ENCODE results near the gene LONP2. TPM values are rescaled to one million over a fixed set of nuclear protein-coding genes. Genes with fewer than 3 reads are reported as not detected.

LONP2 gene
- total and polyA plus RNA-seq, 2 of the 13 experiments (the other 11 are each of a cell fraction or from before 2014, with no cell fraction given) = 39.2 to 63.3 TPM

DNA sequence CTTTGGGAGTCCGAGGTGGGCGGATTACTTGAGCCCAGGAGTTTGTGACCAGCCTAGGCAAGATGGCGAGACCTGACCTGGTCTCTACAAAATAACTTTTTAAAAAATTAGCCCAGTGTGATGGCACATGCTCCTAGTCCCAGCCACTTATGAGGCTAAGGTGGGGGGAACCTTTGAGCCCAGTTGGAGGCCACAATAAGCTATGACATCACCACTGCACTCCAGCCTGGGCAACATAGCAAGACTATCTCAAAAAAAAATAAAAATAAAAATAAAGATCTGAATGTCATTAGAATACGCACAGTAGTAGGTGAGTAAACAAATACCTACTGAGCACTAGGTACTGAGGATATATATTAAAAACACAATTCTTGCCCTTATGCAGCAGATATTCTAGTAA, 138.0 kb downstream of the LONP2 start:
- BruUV-seq (replicated peaks) = no TSS peak
- Histone ChIP-seq H3K9ac (ENCODE audit: insufficient read depth, low read depth, low read length) (no peak overlapping the region), H3K27me3 (ENCODE audit: control insufficient read depth in 1 of 2, insufficient read depth in 2 of 2, low read length in 2 of 2) (no peaks in the 10 kb centered on the region; a peak in 2 of 5 replicates), H3K9me3 (ENCODE audit: low read length) (no peaks in the 10 kb centered on the region), H3K4me1 (ENCODE audit: insufficient read depth, low read length) (peaks cover 73% of the 10 kb centered on the region), H3K79me2 (ENCODE audit: insufficient read depth, low read length) (peaks cover 72% of the 10 kb centered on the region), H3K4me3 (replicated peaks in 1 of 3; ENCODE audit: insufficient read depth in 1 of 3, low read depth in 2 of 3, low read length in 3 of 3) (no peak overlapping the region), H3K4me2 (ENCODE audit: low read depth, low read length) (0 out of 2 replicates have a peak overlapping the region, but pooled peaks have one; percentile 80), H3K27ac (ENCODE audit: extremely low read length, insufficient read depth, low read length) (no peak overlapping the region), H2AFZ (ENCODE audit: low read length) (no peak overlapping the region), H3K36me3 (replicated peaks in 1 of 2; ENCODE audit: control insufficient read depth in 1 of 2, insufficient read depth in 2 of 2, low read length in 2 of 2) (no peaks in the 10 kb centered on the region), H4K20me1 (ENCODE audit: insufficient read depth, low read length) (peaks cover 66% of the 10 kb centered on the region)
- ChIA-PET POLR2A (interaction anchor here (4.6 kb wide), 1 partner anchor 17 kb away, joined by 80 read pairs; no protein-coding TSS in a partner anchor), CTCF (ENCODE audit: low intra/inter-chr PET ratio, low total read pairs) (no interaction called here)
- in situ Hi-C loops (cut with HindIII; ENCODE audit: extremely low pct_ligation_motif_present, low pct_unique_long_range_greater_than_20kb) (no loop called here), intact Hi-C loops (cut with micrococcal nuclease; ENCODE audit: unreplicated experiment) (no loop called here)
- 95% methylated on average over 4 of the region's 4 CpGs for WGBS (ENCODE audit: low lambda C conversion rate)
- TF ChIP-seq CREB1 (IDR thresholded peaks at IDR 0.05) = peak; percentile 50; the same call in 1 of the 2 replicates
- no peak for TF ChIP-seq CREB1 (CRISPR knock-in tag; IDR thresholded peaks at IDR 0.05)
- TF ChIP-seq ZNF121 (CRISPR knock-in tag; IDR thresholded peaks at IDR 0.05) = peak; percentile 91
- peak; percentile 75 for TF ChIP-seq ATF7 (IDR thresholded peaks at IDR 0.05)
- no peak for TF ChIP-seq ATF7 (CRISPR knock-in tag; IDR thresholded peaks at IDR 0.05)
- no peak for TF ChIP-seq NFE2 (CRISPR knock-in tag; IDR thresholded peaks at IDR 0.05)
- peak; percentile 48 for TF ChIP-seq RBFOX2 (IDR thresholded peaks at IDR 0.05; ENCODE audit: low read depth, low read length)
- no peak for FAIRE-seq
- no peak for DNase-seq (ENCODE audit: low spot score)
- no peak for ATAC-seq

- peaks cover 62% of the 10 kb centered on the region for H3K79me2 ChIP-seq (ENCODE audit: insufficient read depth, low read length)
- H3K4me1 ChIP-seq (ENCODE audit: insufficient read depth, low read length) = peaks cover 71% of the 10 kb centered on the region
- no peak overlapping the region for H2AFZ ChIP-seq (ENCODE audit: low read length)
- 30% methylated on average over 6 of the region's 6 CpGs for WGBS (ENCODE audit: low lambda C conversion rate)
- H3K36me3 ChIP-seq (replicated peaks in 1 of 2; ENCODE audit: control insufficient read depth in 1 of 2, insufficient read depth in 2 of 2, low read length in 2 of 2) = no peaks in the 10 kb centered on the region
- in situ Hi-C loops (cut with HindIII; ENCODE audit: extremely low pct_ligation_motif_present, low pct_unique_long_range_greater_than_20kb) = no loop called here
- H3K4me2 ChIP-seq (ENCODE audit: low read depth, low read length) = peak overlapping the region; percentile 80
- ATAC-seq (no peak), DNase-seq (ENCODE audit: low spot score) (no peak), FAIRE-seq (no peak)
- H4K20me1 ChIP-seq (ENCODE audit: insufficient read depth, low read length) = peaks cover 56% of the 10 kb centered on the region
- H3K9me3 ChIP-seq (ENCODE audit: low read length) = no peaks in the 10 kb centered on the region
- peak overlapping the region; percentile 57 to 85 (median 77) for H3K4me3 ChIP-seq (replicated peaks in 1 of 3; ENCODE audit: insufficient read depth in 1 of 3, low read depth in 2 of 3, low read length in 3 of 3)
- BruUV-seq (replicated peaks) = no TSS peak
- H3K9ac ChIP-seq (ENCODE audit: insufficient read depth, low read depth, low read length) = peak overlapping the region; percentile 89
- POLR2A ChIA-PET = interaction anchor here (1.7 to 4.6 kb wide), 3 partner anchors 13 to 27 kb away, joined by 4 to 80 read pairs (median 20); no protein-coding TSS in a partner anchor
- H3K27ac ChIP-seq (ENCODE audit: extremely low read length, insufficient read depth, low read length) = peak overlapping the region; percentile 88
- no peaks in the 10 kb centered on the region; a peak in 2 of 5 replicates for H3K27me3 ChIP-seq (ENCODE audit: control insufficient read depth in 1 of 2, insufficient read depth in 2 of 2, low read length in 2 of 2)
- intact Hi-C loops (cut with micrococcal nuclease; ENCODE audit: unreplicated experiment) = no loop called here
- CTCF ChIA-PET (ENCODE audit: low intra/inter-chr PET ratio, low total read pairs) = no interaction called here
- TF ChIP-seq, protein P1, sequence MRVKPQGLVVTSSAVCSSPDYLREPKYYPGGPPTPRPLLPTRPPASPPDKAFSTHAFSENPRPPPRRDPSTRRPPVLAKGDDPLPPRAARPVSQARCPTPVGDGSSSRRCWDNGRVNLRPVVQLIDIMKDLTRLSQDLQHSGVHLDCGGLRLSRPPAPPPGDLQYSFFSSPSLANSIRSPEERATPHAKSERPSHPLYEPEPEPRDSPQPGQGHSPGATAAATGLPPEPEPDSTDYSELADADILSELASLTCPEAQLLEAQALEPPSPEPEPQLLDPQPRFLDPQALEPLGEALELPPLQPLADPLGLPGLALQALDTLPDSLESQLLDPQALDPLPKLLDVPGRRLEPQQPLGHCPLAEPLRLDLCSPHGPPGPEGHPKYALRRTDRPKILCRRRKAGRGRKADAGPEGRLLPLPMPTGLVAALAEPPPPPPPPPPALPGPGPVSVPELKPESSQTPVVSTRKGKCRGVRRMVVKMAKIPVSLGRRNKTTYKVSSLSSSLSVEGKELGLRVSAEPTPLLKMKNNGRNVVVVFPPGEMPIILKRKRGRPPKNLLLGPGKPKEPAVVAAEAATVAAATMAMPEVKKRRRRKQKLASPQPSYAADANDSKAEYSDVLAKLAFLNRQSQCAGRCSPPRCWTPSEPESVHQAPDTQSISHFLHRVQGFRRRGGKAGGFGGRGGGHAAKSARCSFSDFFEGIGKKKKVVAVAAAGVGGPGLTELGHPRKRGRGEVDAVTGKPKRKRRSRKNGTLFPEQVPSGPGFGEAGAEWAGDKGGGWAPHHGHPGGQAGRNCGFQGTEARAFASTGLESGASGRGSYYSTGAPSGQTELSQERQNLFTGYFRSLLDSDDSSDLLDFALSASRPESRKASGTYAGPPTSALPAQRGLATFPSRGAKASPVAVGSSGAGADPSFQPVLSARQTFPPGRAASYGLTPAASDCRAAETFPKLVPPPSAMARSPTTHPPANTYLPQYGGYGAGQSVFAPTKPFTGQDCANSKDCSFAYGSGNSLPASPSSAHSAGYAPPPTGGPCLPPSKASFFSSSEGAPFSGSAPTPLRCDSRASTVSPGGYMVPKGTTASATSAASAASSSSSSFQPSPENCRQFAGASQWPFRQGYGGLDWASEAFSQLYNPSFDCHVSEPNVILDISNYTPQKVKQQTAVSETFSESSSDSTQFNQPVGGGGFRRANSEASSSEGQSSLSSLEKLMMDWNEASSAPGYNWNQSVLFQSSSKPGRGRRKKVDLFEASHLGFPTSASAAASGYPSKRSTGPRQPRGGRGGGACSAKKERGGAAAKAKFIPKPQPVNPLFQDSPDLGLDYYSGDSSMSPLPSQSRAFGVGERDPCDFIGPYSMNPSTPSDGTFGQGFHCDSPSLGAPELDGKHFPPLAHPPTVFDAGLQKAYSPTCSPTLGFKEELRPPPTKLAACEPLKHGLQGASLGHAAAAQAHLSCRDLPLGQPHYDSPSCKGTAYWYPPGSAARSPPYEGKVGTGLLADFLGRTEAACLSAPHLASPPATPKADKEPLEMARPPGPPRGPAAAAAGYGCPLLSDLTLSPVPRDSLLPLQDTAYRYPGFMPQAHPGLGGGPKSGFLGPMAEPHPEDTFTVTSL (CRISPR knock-in tag; IDR thresholded peaks at IDR 0.05; ENCODE audit: borderline replicate concordance) = 0 out of 2 replicates have a peak, but pooled peaks have one; percentile 10
- TF ChIP-seq, protein P2, sequence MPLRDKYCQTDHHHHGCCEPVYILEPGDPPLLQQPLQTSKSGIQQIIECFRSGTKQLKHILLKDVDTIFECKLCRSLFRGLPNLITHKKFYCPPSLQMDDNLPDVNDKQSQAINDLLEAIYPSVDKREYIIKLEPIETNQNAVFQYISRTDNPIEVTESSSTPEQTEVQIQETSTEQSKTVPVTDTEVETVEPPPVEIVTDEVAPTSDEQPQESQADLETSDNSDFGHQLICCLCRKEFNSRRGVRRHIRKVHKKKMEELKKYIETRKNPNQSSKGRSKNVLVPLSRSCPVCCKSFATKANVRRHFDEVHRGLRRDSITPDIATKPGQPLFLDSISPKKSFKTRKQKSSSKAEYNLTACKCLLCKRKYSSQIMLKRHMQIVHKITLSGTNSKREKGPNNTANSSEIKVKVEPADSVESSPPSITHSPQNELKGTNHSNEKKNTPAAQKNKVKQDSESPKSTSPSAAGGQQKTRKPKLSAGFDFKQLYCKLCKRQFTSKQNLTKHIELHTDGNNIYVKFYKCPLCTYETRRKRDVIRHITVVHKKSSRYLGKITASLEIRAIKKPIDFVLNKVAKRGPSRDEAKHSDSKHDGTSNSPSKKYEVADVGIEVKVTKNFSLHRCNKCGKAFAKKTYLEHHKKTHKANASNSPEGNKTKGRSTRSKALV (CRISPR knock-in tag; IDR thresholded peaks at IDR 0.05) = 0 out of 2 replicates have a peak, but pooled peaks have one; percentile 65
- TF ChIP-seq MED1 (CRISPR knock-in tag; IDR thresholded peaks at IDR 0.05) = no peak
Measured at GRCh38 chr16:48383009-48383876, 139.1 kb downstream of the LONP2 start.
